CD4-positive, CD25-positive, alpha-beta regulatory T cell (primary cell): Measurements from ENCODE around the gene PKHD1. TPM values are rescaled to one million over a fixed set of nuclear protein-coding genes. Genes with fewer than 3 reads are reported as not detected.

Source experiments
- ATAC-seq, 2 donors: fragments of 150-1000 bp; cut with Tn5 transposase; one replicate each; pipeline ENCODE4 v1.10.0; 2021; ENCODE audit warnings: low read depth in 2 of 2, moderate number of reproducible peaks in 2 of 2, moderate library complexity in 1 of 2
- DNase-seq, 3 donors: peaks; one replicate each; pipeline versions ENCODE4 v3.0.0 to v3.0.0-alpha.2; 2012 to 2022; ENCODE audit warnings: mixed read lengths in 1 of 3
- H3K27ac ChIP-seq: one replicate; pipeline ENCODE4 v1.7.0; 2013; ENCODE audit warnings: mild to moderate bottlenecking, low read length; ENCODE audit not compliant: insufficient read depth, poor library complexity, severe bottlenecking
- H3K27me3 ChIP-seq: one replicate; pipeline ENCODE4 v1.7.0; 2013; ENCODE audit warnings: low read length; ENCODE audit not compliant: control insufficient read depth, insufficient read depth
- H3K36me3 ChIP-seq: one replicate; pipeline ENCODE4 v1.7.0; 2013; ENCODE audit warnings: mild to moderate bottlenecking, low read length, moderate library complexity; ENCODE audit not compliant: control insufficient read depth, insufficient read depth
- H3K4me1 ChIP-seq: 2 replicates; pipeline ENCODE4 v1.7.0; 2013; ENCODE audit warnings: mild to moderate bottlenecking, low read length; ENCODE audit not compliant: insufficient read depth, control insufficient read depth, poor library complexity, severe bottlenecking
- H3K4me3 ChIP-seq: one replicate; pipeline ENCODE4 v1.7.0; 2013; ENCODE audit warnings: low read depth, mild to moderate bottlenecking, low read length, moderate library complexity
- H3K9me3 ChIP-seq, 2 experiments: 1 replicate in 1 of 2; 2 replicates in 1 of 2; pipeline ENCODE4 v1.7.0; 2013; ENCODE audit warnings: low read length in 2 of 2, mild to moderate bottlenecking in 1 of 2, moderate library complexity in 1 of 2; ENCODE audit not compliant: control insufficient read depth in 2 of 2
- H3K27ac Mint-ChIP-seq, 3 donors: one replicate each; pipeline ENCODE4 v1.8.0; 2020 to 2022; ENCODE audit warnings: mild to moderate bottlenecking in 3 of 3, mixed read lengths in 3 of 3, moderate library complexity in 2 of 3
- H3K27me3 Mint-ChIP-seq: one replicate; pipeline ENCODE4 v1.8.0; 2022; ENCODE audit warnings: mild to moderate bottlenecking, mixed read lengths
- H3K36me3 Mint-ChIP-seq: one replicate; pipeline ENCODE4 v1.8.0; 2020; ENCODE audit warnings: mixed read lengths
- H3K4me1 Mint-ChIP-seq, 4 donors: one replicate each; pipeline ENCODE4 v1.8.0; 2020 to 2022; ENCODE audit warnings: mixed read lengths in 4 of 4, mild to moderate bottlenecking in 1 of 4
- H3K4me3 Mint-ChIP-seq, 4 donors: one replicate each; pipeline ENCODE4 v1.8.0; 2020 to 2022; ENCODE audit warnings: mild to moderate bottlenecking in 4 of 4, mixed read lengths in 4 of 4, moderate library complexity in 3 of 4
- H3K9me3 Mint-ChIP-seq, 7 donors: one replicate each; pipeline ENCODE4 v1.8.0; 2020 to 2022; ENCODE audit warnings: mixed read lengths in 7 of 7, mild to moderate bottlenecking in 3 of 7, moderate library complexity in 2 of 7
- polyA plus RNA-seq, 4 donors: library from polyadenylated mRNA; unstranded; fragments of 300-500 nt; fragmentation: Illumina TruSeq; gene quantifications; one replicate each; pipeline ENCODE4 v1.2.3, GENCODE V29; 2021
- total RNA-seq: library from RNA; stranded (reverse); gene quantifications from one replicate; pipeline ENCODE4 v1.2.3, GENCODE V29; 2022

The PKHD1 gene
- total and polyA plus RNA-seq, 5 donors from 2014 or later: 0.02 TPM; not detected in 4

GRCh38 chr6:52045033-52045432 lies 42.4 kb downstream of the PKHD1 start:
- Histone ChIP-seq H3K36me3 (no peaks in the 10 kb centered on the region), H3K9me3 (no peaks in the 10 kb centered on the region), H3K4me1 (no peaks in the 10 kb centered on the region), H3K4me3 (no peak overlapping the region), H3K27me3 (peaks cover 2% of the 10 kb centered on the region), H3K27ac (no peak overlapping the region)
- H3K36me3 Mint-ChIP-seq: no peaks in the 10 kb centered on the region
- no peaks in the 10 kb centered on the region for H3K4me1 Mint-ChIP-seq
- no peak for ATAC-seq
- no peak for DNase-seq
- H3K4me3 Mint-ChIP-seq: no peak overlapping the region
- H3K27me3 Mint-ChIP-seq: peaks cover 29% of the 10 kb centered on the region
- peaks cover 0 to 5% (median 0%) of the 10 kb centered on the region in 7 donors for H3K9me3 Mint-ChIP-seq
- no peak overlapping the region for H3K27ac Mint-ChIP-seq

GRCh38 chr6:52042141-52042885 lies 45.1 kb downstream of the PKHD1 start:
- Mint-ChIP-seq H3K9me3 (peaks cover 0 to 4% (median 0%) of the 10 kb centered on the region in 7 donors), H3K36me3 (no peaks in the 10 kb centered on the region), H3K4me3 (no peak overlapping the region), H3K4me1 (no peaks in the 10 kb centered on the region), H3K27ac (no peak overlapping the region), H3K27me3 (peaks cover 24% of the 10 kb centered on the region)
- H3K4me1 ChIP-seq: no peaks in the 10 kb centered on the region
- ATAC-seq (no peak), DNase-seq (no peak)
- no peaks in the 10 kb centered on the region for H3K36me3 ChIP-seq
- no peak overlapping the region for H3K27ac ChIP-seq
- no peak overlapping the region for H3K4me3 ChIP-seq
- H3K27me3 ChIP-seq: peaks cover 2% of the 10 kb centered on the region
- H3K9me3 ChIP-seq: no peaks in the 10 kb centered on the region

GRCh38 chr6:52041134-52041533 lies 46.3 kb downstream of the PKHD1 start:
- Mint-ChIP-seq H3K36me3 (no peaks in the 10 kb centered on the region), H3K4me3 (no peak overlapping the region), H3K27me3 (peaks cover 24% of the 10 kb centered on the region), H3K9me3 (peaks cover 0 to 4% (median 0%) of the 10 kb centered on the region in 7 donors), H3K27ac (no peak overlapping the region), H3K4me1 (no peaks in the 10 kb centered on the region)
- ATAC-seq (no peak), DNase-seq (no peak)
- H3K36me3 ChIP-seq: no peaks in the 10 kb centered on the region
- H3K4me1 ChIP-seq: no peaks in the 10 kb centered on the region
- H3K27ac ChIP-seq: no peak overlapping the region
- H3K9me3 ChIP-seq: no peaks in the 10 kb centered on the region
- no peak overlapping the region for H3K4me3 ChIP-seq
- peaks cover 2% of the 10 kb centered on the region for H3K27me3 ChIP-seq

GRCh38 chr6:52027699-52028098 lies 59.7 kb downstream of the PKHD1 start:
- Histone ChIP-seq H3K9me3 (peaks cover 1 to 2% of the 10 kb centered on the region in 2 experiments), H3K36me3 (no peaks in the 10 kb centered on the region), H3K27me3 (peaks cover 2% of the 10 kb centered on the region), H3K27ac (no peak overlapping the region), H3K4me1 (no peaks in the 10 kb centered on the region), H3K4me3 (no peak overlapping the region)
- Mint-ChIP-seq H3K4me1 (no peaks in the 10 kb centered on the region), H3K9me3 (peaks cover 0 to 5% (median 3%) of the 10 kb centered on the region in 7 donors), H3K27ac (no peak overlapping the region), H3K27me3 (peaks cover 5% of the 10 kb centered on the region), H3K4me3 (no peak overlapping the region), H3K36me3 (no peaks in the 10 kb centered on the region)
- ATAC-seq (no peak), DNase-seq (no peak)

GRCh38 chr6:52024451-52025068 lies 62.9 kb downstream of the PKHD1 start:
- Mint-ChIP-seq H3K4me1 (no peaks in the 10 kb centered on the region), H3K36me3 (no peaks in the 10 kb centered on the region)

GRCh38 chr6:52022675-52023074 lies 64.7 kb downstream of the PKHD1 start:
- Mint-ChIP-seq H3K9me3 (peaks cover 0 to 3% (median 0%) of the 10 kb centered on the region in 7 donors), H3K4me1 (no peaks in the 10 kb centered on the region), H3K27ac (no peak overlapping the region), H3K4me3 (no peak overlapping the region), H3K27me3 (peaks cover 16% of the 10 kb centered on the region), H3K36me3 (no peaks in the 10 kb centered on the region)
- Histone ChIP-seq H3K27ac (no peak overlapping the region), H3K27me3 (no peaks in the 10 kb centered on the region), H3K4me1 (no peaks in the 10 kb centered on the region), H3K4me3 (no peak overlapping the region), H3K9me3 (no peaks in the 10 kb centered on the region), H3K36me3 (no peaks in the 10 kb centered on the region)
- DNase-seq (no peak), ATAC-seq (no peak)

More at GRCh38 chr6:52024451-52025068, 62.9 kb downstream of the PKHD1 start:
- Mint-ChIP-seq H3K27ac (no peak overlapping the region), H3K4me3 (no peak overlapping the region), H3K9me3 (peaks cover 0 to 5% (median 0%) of the 10 kb centered on the region in 7 donors), H3K27me3 (peaks cover 16% of the 10 kb centered on the region)
- Histone ChIP-seq H3K4me1 (no peaks in the 10 kb centered on the region), H3K27me3 (peaks cover 2% of the 10 kb centered on the region), H3K9me3 (no peaks in the 10 kb centered on the region), H3K27ac (no peak overlapping the region), H3K36me3 (no peaks in the 10 kb centered on the region), H3K4me3 (no peak overlapping the region)
- DNase-seq (no peak), ATAC-seq (no peak)

- no peaks in the 10 kb centered on the region for H3K36me3 ChIP-seq
- H3K9me3 Mint-ChIP-seq: peaks cover 0 to 1% (median 0%) of the 10 kb centered on the region in 7 donors
- H3K27ac ChIP-seq: no peak overlapping the region
- H3K4me1 ChIP-seq: no peaks in the 10 kb centered on the region
- ATAC-seq (no peak), DNase-seq (peak in 2 of 3 donors; percentile 13 to 20)
- no peaks in the 10 kb centered on the region for H3K36me3 Mint-ChIP-seq
- no peak overlapping the region for H3K4me3 ChIP-seq
- H3K27ac Mint-ChIP-seq: no peak overlapping the region
- H3K4me3 Mint-ChIP-seq: no peak overlapping the region
- H3K27me3 Mint-ChIP-seq: peaks cover 20% of the 10 kb centered on the region
- H3K27me3 ChIP-seq: no peaks in the 10 kb centered on the region
- H3K9me3 ChIP-seq: no peaks in the 10 kb centered on the region
- no peaks in the 10 kb centered on the region for H3K4me1 Mint-ChIP-seq
Observed at GRCh38 chr6:52020945-52021570, 66.4 kb downstream of the PKHD1 start.
